GM19240 (cell line): ENCODE data around the gene MBNL2.

Source experiments
- DNase-seq: peaks from one replicate; pipeline ENCODE4 v3.0.0; 2011; ENCODE audit warnings: low spot score; ENCODE audit not compliant: insufficient read length

The MBNL2 gene

GRCh38 chr13:97325738-97326137 lies 103.6 kb downstream of the MBNL2 start:
- no peak for DNase-seq

- no peak for DNase-seq
Observed at GRCh38 chr13:97327086-97327485, 105.0 kb downstream of the MBNL2 start.

- no peak for DNase-seq
Observed at GRCh38 chr13:97327506-97328221, 105.5 kb downstream of the MBNL2 start.

DNA sequence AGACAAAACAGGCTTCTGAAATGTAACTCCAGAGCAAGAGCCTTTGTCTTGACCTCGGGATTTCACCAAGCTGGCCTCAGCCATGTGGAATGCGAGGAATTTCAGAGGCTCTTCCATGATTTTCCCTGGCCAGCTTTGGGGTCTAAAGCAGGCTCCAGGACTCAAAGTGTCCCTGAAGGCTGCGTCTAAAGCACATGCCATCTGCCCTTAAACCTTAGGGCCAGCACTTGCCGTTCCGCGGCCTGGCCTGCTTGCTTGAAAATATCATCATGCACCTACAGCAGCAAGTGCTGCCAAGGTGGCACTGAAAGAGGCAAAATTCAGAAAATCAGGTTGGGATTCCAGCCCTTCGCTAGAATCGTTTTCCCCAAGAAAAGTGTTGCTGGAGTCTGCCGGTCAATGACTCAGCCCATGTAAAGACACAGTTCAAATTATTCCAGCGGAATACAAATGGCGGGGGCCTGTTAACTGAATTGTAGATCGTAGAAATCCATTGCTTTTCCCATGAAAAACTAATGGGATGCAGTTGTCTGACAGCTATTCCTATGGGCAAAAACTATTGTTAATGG lies 106.2 kb downstream of the MBNL2 start:
- no peak for DNase-seq

GRCh38 chr13:97329331-97329730 lies 107.2 kb downstream of the MBNL2 start:
- DNase-seq: no peak

DNA sequence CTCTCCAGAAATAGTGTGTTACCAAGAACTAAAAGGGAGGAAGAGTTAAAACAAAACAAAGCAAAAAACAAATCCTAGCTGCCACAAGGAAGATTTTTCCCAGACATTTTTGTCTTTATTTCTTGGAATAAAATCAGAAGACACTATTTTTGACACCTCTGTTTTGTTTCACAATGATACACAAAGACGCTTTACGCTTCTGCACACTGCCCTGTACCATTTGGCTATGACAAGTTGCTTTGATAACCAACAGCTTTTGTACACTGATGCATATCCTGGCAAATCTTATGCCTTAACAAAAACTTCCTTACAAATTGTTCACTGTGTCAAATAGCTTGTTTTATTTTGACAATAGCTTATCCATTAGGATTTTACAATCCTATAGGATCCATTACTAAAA lies 108.3 kb downstream of the MBNL2 start:
- no peak for DNase-seq

GRCh38 chr13:97332742-97333141 lies 110.6 kb downstream of the MBNL2 start:
- DNase-seq: no peak

DNA sequence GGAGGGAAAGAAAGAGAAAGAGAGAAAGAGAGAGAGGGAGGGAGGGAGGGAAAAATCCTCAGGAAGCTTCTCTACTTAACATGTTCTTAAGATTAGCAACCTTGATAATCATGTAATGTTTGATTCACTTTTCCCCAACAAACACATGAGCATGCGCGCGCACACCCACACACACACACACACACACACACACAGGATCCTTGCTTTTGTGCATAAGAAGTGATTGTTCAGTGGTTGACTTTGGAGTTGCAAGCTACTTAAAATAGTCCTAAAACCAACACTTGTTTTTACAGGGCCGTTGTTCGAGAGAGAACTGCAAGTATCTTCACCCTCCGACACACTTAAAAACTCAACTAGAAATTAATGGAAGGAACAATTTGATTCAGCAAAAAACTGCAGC lies 111.8 kb downstream of the MBNL2 start:
- DNase-seq: no peak

GRCh38 chr13:97334690-97335089 lies 112.6 kb downstream of the MBNL2 start:
- DNase-seq: no peak

DNA sequence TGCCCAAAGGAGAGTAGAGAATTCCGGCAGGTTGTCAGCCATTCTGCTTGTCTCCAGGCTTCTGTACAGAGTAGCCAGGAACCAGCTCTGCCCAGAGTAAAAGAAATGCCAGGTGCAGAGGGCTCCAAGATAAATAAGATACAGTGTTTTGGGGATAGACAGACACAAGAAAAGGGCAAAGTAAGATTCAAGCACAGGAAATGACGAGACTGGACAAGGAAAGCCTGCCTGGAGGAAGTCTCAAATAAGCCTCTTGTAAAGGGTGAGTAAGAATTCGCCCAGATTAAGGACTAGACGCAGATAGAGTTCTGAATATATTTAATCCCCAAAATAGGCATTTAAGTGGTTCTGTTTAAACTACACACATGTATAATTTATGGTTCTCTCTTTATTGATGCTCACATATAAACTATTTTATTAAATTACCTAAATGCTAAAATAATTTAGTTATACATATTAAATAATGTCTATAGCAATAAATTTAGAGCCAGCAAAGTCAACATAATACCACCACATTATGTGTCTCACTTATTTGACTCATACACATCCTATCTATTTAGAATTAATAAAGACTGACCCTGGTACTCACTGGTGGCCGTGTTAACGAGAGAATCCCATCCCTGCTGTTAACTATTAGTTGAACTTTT lies 113.5 kb downstream of the MBNL2 start:
- DNase-seq: no peak

GRCh38 chr13:97337985-97338499 lies 115.9 kb downstream of the MBNL2 start:
- DNase-seq: no peak

DNA sequence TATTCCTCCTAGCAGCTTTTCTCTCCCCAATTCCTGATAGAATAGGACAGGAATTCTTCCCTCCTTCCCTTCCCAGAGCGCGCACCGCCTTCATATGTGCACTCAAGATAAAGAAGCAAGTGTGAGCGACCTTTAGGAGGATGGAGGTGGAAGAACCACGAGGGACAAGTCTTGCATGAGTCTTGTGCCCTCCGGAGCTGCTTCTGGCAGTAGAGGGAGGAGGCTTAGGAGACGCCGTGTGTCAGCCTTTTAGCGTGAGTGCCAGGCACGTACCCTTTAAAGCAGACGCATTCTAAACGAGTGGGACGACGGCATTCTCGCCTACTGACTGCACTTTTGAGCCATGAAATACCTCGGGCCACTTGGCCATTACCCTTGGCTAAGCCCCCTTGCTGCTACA lies 116.4 kb downstream of the MBNL2 start:
- DNase-seq: no peak

GRCh38 chr13:97339019-97339987 lies 117.2 kb downstream of the MBNL2 start:
- DNase-seq: no peak

GRCh38 chr13:97339988-97340749 lies 118.0 kb downstream of the MBNL2 start:
- no peak for DNase-seq

GRCh38 chr13:97341135-97341534 lies 119.0 kb downstream of the MBNL2 start:
- no peak for DNase-seq

DNA sequence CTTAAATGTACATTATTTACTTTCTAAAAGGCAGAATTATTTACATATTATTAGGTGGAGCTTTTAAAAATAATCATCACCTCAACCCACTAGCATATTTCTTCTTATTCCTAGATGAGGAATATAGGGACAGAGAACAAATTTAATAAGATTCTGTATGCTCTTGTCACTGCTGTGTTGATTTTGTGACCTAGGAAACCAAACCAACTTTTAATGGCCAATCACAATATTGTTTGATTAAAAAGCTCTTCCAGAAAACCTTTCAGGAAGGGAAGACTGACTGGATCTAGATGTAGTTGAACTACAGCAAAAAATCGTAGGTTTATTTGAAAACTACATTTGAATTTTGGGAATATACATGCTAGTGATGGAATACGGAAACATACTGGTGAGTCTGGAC lies 120.0 kb downstream of the MBNL2 start:
- no peak for DNase-seq

- DNase-seq: no peak
Observed at GRCh38 chr13:97342936-97343335, 120.8 kb downstream of the MBNL2 start.

GRCh38 chr13:97344265-97345175 lies 122.4 kb downstream of the MBNL2 start:
- no peak for DNase-seq

- DNase-seq: no peak
Observed at GRCh38 chr13:97346097-97346496, 124.0 kb downstream of the MBNL2 start.
